Uterus (tissue), 2 donors: ENCODE data around the gene FBLN1.

Experiments
- CTCF ChIP-seq, 4 experiments: fragments of 200-600 bp in 2 of 4; fragments of 450-650 bp in 2 of 4; sonication (generic) in 2 of 4; IDR thresholded peaks; one replicate each; pipeline ENCODE4 v1.5.1; 2016 to 2019; ENCODE audit warnings: antibody characterized with exemption in 4 of 4, mild to moderate bottlenecking in 2 of 4, moderate library complexity in 1 of 4
- POLR2A ChIP-seq, 2 donors: fragments of 450-650 bp; IDR thresholded peaks; one replicate each; pipeline ENCODE4 v1.6.1; 2016; ENCODE audit warnings: antibody characterized with exemption in 2 of 2, mild to moderate bottlenecking in 1 of 2, moderate library complexity in 1 of 2

- no peak for TF ChIP-seq POLR2A (IDR thresholded peaks at IDR 0.05)
- TF ChIP-seq CTCF (IDR thresholded peaks at IDR 0.05): no peak
Observed at GRCh38 chr22:45579306-45579705, 76.6 kb downstream of the FBLN1 start.
